Pancreas (tissue), 10 donors: ENCODE measurements around the gene TENM3. TPM values are rescaled to one million over a fixed set of nuclear protein-coding genes. Genes with fewer than 3 reads are reported as not detected.
A peak's percentile ranks its signal among the peaks of the same experiment; 100 is the strongest.

Experiments used
- ATAC-seq, 4 donors: fragments of 200-7000 bp; cut with Tn5 transposase; one replicate each; pipeline versions ENCODE4 v1.8.0 to v1.9.1; 2020; ENCODE audit warnings: mild to moderate bottlenecking in 4 of 4, moderate library complexity in 4 of 4
- DNase-seq, 6 donors: peaks; one replicate each; pipeline ENCODE4 v3.0.0-alpha.2; 2020
- FAIRE-seq: peaks from 2 replicates; lab custom pipeline; 2012; peaks lifted over from hg19 to GRCh38; lab: Jason Lieb, UNC
- H3K27ac ChIP-seq, 4 donors: fragments of 200-600 bp; sonication (generic); 1 replicate in 3 of 4; 2 replicates in 1 of 4; pipeline versions ENCODE4 v1.5.0 to v1.8.0; 2020
- H3K27me3 ChIP-seq, 4 donors: fragments of 200-600 bp; one replicate each; pipeline ENCODE4 v1.8.0; 2021
- H3K36me3 ChIP-seq, 3 donors: fragments of 200-600 bp; sonication (generic) in 1 of 3; one replicate each; pipeline versions ENCODE4 v1.5.0 to v1.8.0; 2020 to 2021
- H3K4me1 ChIP-seq, 3 donors: fragments of 200-600 bp; one replicate each; pipeline ENCODE4 v1.8.0; 2021
- H3K4me3 ChIP-seq, 4 donors: fragments of 200-600 bp; sonication (generic) in 2 of 4; one replicate each; pipeline versions ENCODE4 v1.5.0 to v1.8.0; 2020 to 2021
- H3K9me3 ChIP-seq, 4 donors: fragments of 200-600 bp; one replicate each; pipeline ENCODE4 v1.8.0; 2021
- WGBS, 2 donors: extraction: QIAGEN DNeasy Blood & Tissue Kit; methylation state at CpG; one replicate each; pipeline ENCODE4 v1.1.7; 2013; 5-methylcytosine and 5-hydroxymethylcytosine counted together
- intact Hi-C, 3 donors: fragments of 100-400 bp; cut with DNase I; formaldehyde crosslinking; loops; one replicate each; pipeline versions ENCODE4 v1.11.1 to v1.14.2; 2022
- polyA plus RNA-seq, 2 donors: library from polyadenylated mRNA; stranded (reverse); fragments of 200-250 nt; gene quantifications; one replicate each; pipeline ENCODE4 v1.2.3, GENCODE V29; 2013
- total RNA-seq, 6 donors: library from RNA; stranded (reverse); fragmentation: NEBNext Ultra II Directional in 4 of 6; extraction: Animal tissue kit (Norgen Biotek cat#: 25700) in 4 of 6; gene quantifications; one replicate each; pipeline versions ENCODE4 v1.2.1 to v1.2.4, GENCODE V29; 2021 to 2023
- TF ChIP-seq, protein P1 (sequence below), 4 donors: fragments of 200-600 bp; sonication (generic) in 3 of 4; IDR thresholded peaks; one replicate each; pipeline versions ENCODE4 v1.5.0 to v1.8.0; 2021; ENCODE audit warnings: antibody characterized with exemption in 4 of 4
- donor health status: healthy with polysubstance abuse.
- donor health status: DM: no; HTN: no; CAD: no; lungs with moderate emphysema.
- donor health status: DM: no; HTN: no; CAD: no.
- donor health status: control.
- donor health status: control.
- donor health status: Bipolar disorder and iron deficiency.
- donor health status: DM: yes; HTN: yes; CAD: no.
- donor health status: DM: no; HTN: no; CAD: no.
- donor health status: DM: no; HTN: no; CAD: no.
- donor health status: DM: yes; HTN: yes; CAD: no.

TENM3 gene
- total and polyA plus RNA-seq, 8 donors = 0.99 to 6.1 (median 4.4) TPM

DNA sequence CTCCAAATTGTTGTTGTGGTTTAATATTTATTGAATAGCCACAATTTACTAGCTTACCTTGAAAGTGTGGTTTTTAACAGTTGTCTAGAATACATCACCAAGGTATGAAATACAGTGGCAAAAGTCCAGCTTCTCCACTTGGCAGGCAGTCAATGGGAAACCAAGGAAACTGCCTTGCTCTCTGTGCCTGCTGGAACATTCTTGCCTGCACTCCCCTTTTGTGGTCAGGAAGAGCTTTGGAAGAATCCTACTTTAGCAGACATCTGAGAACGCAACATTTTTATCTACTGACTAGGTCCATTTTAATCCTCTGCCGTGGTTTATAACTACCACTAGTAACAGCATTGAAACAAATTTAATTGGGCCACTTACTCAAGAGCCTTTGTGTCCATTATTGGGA, 64.5 kb downstream of the TENM3 start:
- ATAC-seq = peak; percentile 43 to 76 (median 62)
- TF ChIP-seq, protein P1, sequence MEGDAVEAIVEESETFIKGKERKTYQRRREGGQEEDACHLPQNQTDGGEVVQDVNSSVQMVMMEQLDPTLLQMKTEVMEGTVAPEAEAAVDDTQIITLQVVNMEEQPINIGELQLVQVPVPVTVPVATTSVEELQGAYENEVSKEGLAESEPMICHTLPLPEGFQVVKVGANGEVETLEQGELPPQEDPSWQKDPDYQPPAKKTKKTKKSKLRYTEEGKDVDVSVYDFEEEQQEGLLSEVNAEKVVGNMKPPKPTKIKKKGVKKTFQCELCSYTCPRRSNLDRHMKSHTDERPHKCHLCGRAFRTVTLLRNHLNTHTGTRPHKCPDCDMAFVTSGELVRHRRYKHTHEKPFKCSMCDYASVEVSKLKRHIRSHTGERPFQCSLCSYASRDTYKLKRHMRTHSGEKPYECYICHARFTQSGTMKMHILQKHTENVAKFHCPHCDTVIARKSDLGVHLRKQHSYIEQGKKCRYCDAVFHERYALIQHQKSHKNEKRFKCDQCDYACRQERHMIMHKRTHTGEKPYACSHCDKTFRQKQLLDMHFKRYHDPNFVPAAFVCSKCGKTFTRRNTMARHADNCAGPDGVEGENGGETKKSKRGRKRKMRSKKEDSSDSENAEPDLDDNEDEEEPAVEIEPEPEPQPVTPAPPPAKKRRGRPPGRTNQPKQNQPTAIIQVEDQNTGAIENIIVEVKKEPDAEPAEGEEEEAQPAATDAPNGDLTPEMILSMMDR (IDR thresholded peaks at IDR 0.05) = no peak
- Histone ChIP-seq H3K27me3 (no peaks in the 10 kb centered on the region), H3K36me3 (no peaks in the 10 kb centered on the region), H3K27ac (no peak overlapping the region), H3K4me1 (no peaks in the 10 kb centered on the region), H3K9me3 (no peaks in the 10 kb centered on the region), H3K4me3 (no peak overlapping the region)
- WGBS, 2 donors = 54 to 64% methylated on average over 2 of the region's 2 CpGs
- intact Hi-C loops = no loop called here
- peak in 4 of 6 donors; percentile 17 to 48 (median 40) for DNase-seq
- no peak for FAIRE-seq

DNA sequence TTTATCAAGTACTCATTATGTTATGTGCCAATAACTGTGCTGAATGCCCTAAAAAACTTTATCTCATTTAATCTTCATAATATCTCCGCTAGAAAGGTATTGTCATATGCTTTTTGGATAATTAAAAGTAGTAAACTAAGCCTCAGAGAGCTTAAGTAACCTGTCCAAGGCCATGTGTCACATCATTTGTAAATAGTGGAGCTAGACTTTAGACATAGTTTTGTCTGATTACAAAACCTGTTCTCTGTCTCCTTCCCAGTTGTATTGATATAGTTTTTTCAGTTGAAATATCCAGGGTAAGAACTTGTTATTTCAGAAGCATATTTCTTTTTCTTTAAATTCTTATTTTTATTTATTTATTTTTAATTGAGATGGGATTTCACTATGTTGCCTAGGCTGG, 66.7 kb downstream of the TENM3 start:
- H3K27ac ChIP-seq = no peak overlapping the region
- TF ChIP-seq, protein P1 (IDR thresholded peaks at IDR 0.05) = no peak
- ATAC-seq = no peak
- DNase-seq = no peak
- no peak for FAIRE-seq
- intact Hi-C loops = no loop called here
- H3K27me3 ChIP-seq = no peaks in the 10 kb centered on the region
- no peaks in the 10 kb centered on the region for H3K4me1 ChIP-seq
- peaks cover 0 to 3% (median 0%) of the 10 kb centered on the region in 4 donors for H3K9me3 ChIP-seq
- no peaks in the 10 kb centered on the region for H3K36me3 ChIP-seq
- H3K4me3 ChIP-seq = no peak overlapping the region
- 77 to 79% methylated on average over 1 of the region's 1 CpG for WGBS, 2 donors

DNA sequence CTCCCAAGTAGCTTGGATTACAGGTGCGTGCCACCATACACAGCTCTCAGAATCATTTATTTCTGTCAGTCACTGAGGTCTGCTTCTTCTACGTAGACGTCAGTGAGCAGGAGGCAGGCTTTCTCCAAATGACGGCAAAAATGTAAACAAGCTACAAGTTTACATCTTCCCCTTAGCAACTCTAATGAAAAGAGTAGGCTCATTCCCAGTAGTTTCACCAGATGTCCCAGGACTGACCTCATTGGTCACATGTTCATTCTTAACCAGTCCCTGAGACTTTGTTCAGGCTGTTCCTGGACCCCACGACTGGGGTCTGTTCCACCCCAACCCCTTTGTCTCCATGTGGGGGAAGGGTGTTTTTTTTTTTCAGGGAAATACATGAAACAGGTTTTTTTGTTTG, 67.1 kb downstream of the TENM3 start:
- H3K27me3 ChIP-seq = no peaks in the 10 kb centered on the region
- no peaks in the 10 kb centered on the region for H3K4me1 ChIP-seq
- ATAC-seq (no peak), FAIRE-seq (no peak), DNase-seq (no peak)
- H3K27ac ChIP-seq = no peak overlapping the region
- H3K9me3 ChIP-seq = peaks cover 0 to 3% (median 0%) of the 10 kb centered on the region in 4 donors
- H3K36me3 ChIP-seq = no peaks in the 10 kb centered on the region
- intact Hi-C loops = no loop called here
- TF ChIP-seq, protein P1 (IDR thresholded peaks at IDR 0.05) = no peak
- 66 to 72% methylated on average over 5 of the region's 5 CpGs for WGBS, 2 donors
- no peak overlapping the region for H3K4me3 ChIP-seq

DNA sequence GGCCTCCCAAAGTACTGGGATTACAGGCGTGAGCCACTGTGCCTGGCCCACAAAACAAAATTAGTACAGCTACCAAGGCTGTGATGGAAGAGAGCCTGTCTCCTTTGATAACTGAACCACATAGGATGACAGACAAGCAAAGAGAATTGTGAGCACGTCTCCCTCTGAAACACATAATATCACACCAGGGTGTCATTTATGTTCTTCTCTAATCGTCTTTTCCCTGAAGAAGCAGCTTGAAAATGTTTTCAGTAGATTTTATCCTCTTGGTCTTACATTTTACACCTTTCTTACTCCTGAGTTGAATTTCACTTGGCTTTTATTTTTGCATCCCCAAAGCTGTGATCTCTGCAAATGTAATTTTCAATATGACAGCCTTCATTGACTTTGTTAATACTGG, 67.8 kb downstream of the TENM3 start:
- no peak overlapping the region for H3K4me3 ChIP-seq
- H3K9me3 ChIP-seq = peaks cover 0 to 3% (median 0%) of the 10 kb centered on the region in 4 donors
- no peaks in the 10 kb centered on the region for H3K4me1 ChIP-seq
- FAIRE-seq (no peak), DNase-seq (no peak), ATAC-seq (no peak)
- no peaks in the 10 kb centered on the region for H3K36me3 ChIP-seq
- intact Hi-C loops = no loop called here
- no peaks in the 10 kb centered on the region for H3K27me3 ChIP-seq
- H3K27ac ChIP-seq = no peak overlapping the region
- 72 to 76% methylated on average over 3 of the region's 3 CpGs for WGBS, 2 donors
- TF ChIP-seq, protein P1 (IDR thresholded peaks at IDR 0.05) = no peak

DNA sequence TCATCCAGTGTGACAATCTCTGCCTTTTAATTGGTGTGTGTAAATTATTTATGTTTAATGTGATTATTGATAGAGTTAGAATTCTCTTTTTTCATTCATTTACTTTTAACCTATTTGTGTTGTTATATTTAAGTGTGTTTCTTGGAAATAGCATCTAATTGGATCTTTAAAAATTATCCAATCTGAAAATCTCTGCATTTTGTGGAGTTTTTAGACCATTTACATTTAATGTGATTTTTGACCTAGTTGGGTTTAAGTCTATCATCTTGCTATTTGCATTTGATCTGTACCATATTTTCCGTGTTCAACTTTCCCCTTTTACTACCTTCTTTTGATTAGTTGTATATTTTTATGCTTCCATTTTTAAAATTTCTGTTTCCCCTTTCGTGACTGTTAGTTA, 71.3 kb downstream of the TENM3 start:
- intact Hi-C loops = no loop called here
- DNase-seq (no peak), ATAC-seq (no peak)

More for the DNA sequence above, 71.3 kb downstream of the TENM3 start:
- Histone ChIP-seq H3K9me3 (peaks cover 0 to 3% (median 0%) of the 10 kb centered on the region in 4 donors), H3K36me3 (no peaks in the 10 kb centered on the region), H3K4me1 (no peaks in the 10 kb centered on the region), H3K27ac (no peak overlapping the region), H3K4me3 (no peak overlapping the region), H3K27me3 (no peaks in the 10 kb centered on the region)
- FAIRE-seq = no peak
- TF ChIP-seq, protein P1 (IDR thresholded peaks at IDR 0.05) = no peak
- 78 to 92% methylated on average over 2 of the region's 2 CpGs for WGBS, 2 donors
